ENCODE results near the gene TXLNA.
A peak's percentile ranks its signal among the peaks of the same experiment; 100 is the strongest.

GRCh38 chr1:32221980-32222755 lies 42.7 kb downstream of the TXLNA start, which contains the start of the genes EIF3I and TMEM234:
- TF ChIP-seq POLR2A (IDR thresholded peaks at IDR 0.05; ENCODE audit: low read length) (peak; percentile 90), GATA1 (IDR thresholded peaks at IDR 0.05; ENCODE audit: low read depth, low read length) (no peak)
